Measurements from ENCODE around the gene C11orf68. TPM values are rescaled to one million over a fixed set of nuclear protein-coding genes. Genes with fewer than 3 reads are reported as not detected.

The C11orf68 gene
- total RNA-seq, 6 donors from 2014 or later, result 11.5 to 42.4 (median 24.3) TPM

- 5 to 6% methylated on average over 8 to 13 of the region's 13 CpGs for WGBS, 2 donors
- Histone ChIP-seq H3K36me3 (peaks cover 27 to 36% (median 32%) of the 10 kb centered on the region in 4 donors), H3K4me3 (peak overlapping the region; percentile 57 to 95 (median 85)), H3K27ac (peak overlapping the region; percentile 89 to 95 (median 92)), H3K9me3 (no peaks in the 10 kb centered on the region), H3K27me3 (no peaks in the 10 kb centered on the region), H3K4me1 (peaks cover 20 to 37% (median 24%) of the 10 kb centered on the region in 4 donors)
- ATAC-seq (ENCODE audit: low FRiP score in 2 of 2), result no peak
- no peak for TF ChIP-seq CTCF (IDR thresholded peaks at IDR 0.05)
- no peak for TF ChIP-seq POLR2A (IDR thresholded peaks at IDR 0.05)
- TF ChIP-seq POLR2AphosphoS5 (IDR thresholded peaks at IDR 0.05), result no peak
- TF ChIP-seq EP300 (IDR thresholded peaks at IDR 0.05), result no peak
- DNase-seq, result no peak
These were observed 43.3 kb upstream of the C11orf68 start for GRCh38 chr11:65962141-65962564.

GRCh38 chr11:65961267-65962140 lies 42.6 kb upstream of the C11orf68 start, which contains the start of gene SART1:
Gene SART1 (plus strand): TSS chr11:65961734. CDS start chr11:65961781, 47 bp downstream.
- H3K36me3 ChIP-seq, result peaks cover 20 to 29% (median 25%) of the 10 kb centered on the region in 4 donors
- peak; percentile 93 to 99 for DNase-seq
- H3K27me3 ChIP-seq, result no peaks in the 10 kb centered on the region
- TF ChIP-seq EP300 (IDR thresholded peaks at IDR 0.05) (peak in 1 of 4 donors; percentile 2), POLR2AphosphoS5 (IDR thresholded peaks at IDR 0.05) (peak; percentile 82 to 95), POLR2A (IDR thresholded peaks at IDR 0.05) (peak in 3 of 4 donors; percentile 65 to 85 (median 68)), CTCF (IDR thresholded peaks at IDR 0.05) (peak in 2 of 6 experiments; percentile 10 to 48)
- peak within 1 kb of the TSS; percentile 57 to 95 (median 85) for H3K4me3 ChIP-seq
- WGBS, 2 donors, result 0 to 1% methylated on average over 30 to 74 of the region's 97 CpGs
- peak within 1 kb of the TSS; percentile 89 to 95 (median 92) for H3K27ac ChIP-seq
- no peaks in the 10 kb centered on the region for H3K9me3 ChIP-seq
- H3K4me1 ChIP-seq, result peaks cover 20 to 37% (median 24%) of the 10 kb centered on the region in 4 donors
- ATAC-seq (ENCODE audit: low FRiP score in 2 of 2), result peak; percentile 96 to 98

GRCh38 chr11:65960824-65961266 lies 42.0 kb upstream of the C11orf68 start:
- H3K4me3 ChIP-seq, result peak overlapping the region; percentile 47 to 95 (median 85)
- ATAC-seq (ENCODE audit: low FRiP score in 2 of 2), result no peak
- H3K27me3 ChIP-seq, result no peaks in the 10 kb centered on the region
- H3K36me3 ChIP-seq, result peaks cover 14 to 23% (median 19%) of the 10 kb centered on the region in 4 donors
- no peak for DNase-seq
- no peaks in the 10 kb centered on the region for H3K9me3 ChIP-seq
- peaks cover 20 to 37% (median 24%) of the 10 kb centered on the region in 4 donors for H3K4me1 ChIP-seq
- peak overlapping the region; percentile 89 to 95 (median 92) for H3K27ac ChIP-seq
- WGBS, 2 donors, result 52 to 57% methylated on average over 16 of the region's 16 CpGs
- TF ChIP-seq EP300 (IDR thresholded peaks at IDR 0.05), result no peak
- no peak for TF ChIP-seq POLR2A (IDR thresholded peaks at IDR 0.05)
- peak in 1 of 6 experiments; percentile 1 for TF ChIP-seq CTCF (IDR thresholded peaks at IDR 0.05)

GRCh38 chr11:65958774-65959420 lies 40.0 kb upstream of the C11orf68 start:
- H3K27me3 ChIP-seq, result no peaks in the 10 kb centered on the region
- H3K36me3 ChIP-seq, result peaks cover 0 to 3% (median 1%) of the 10 kb centered on the region in 4 donors
- H3K9me3 ChIP-seq, result no peaks in the 10 kb centered on the region
- no peak for ATAC-seq (ENCODE audit: low FRiP score in 2 of 2)
- DNase-seq, result no peak
- H3K4me1 ChIP-seq, result peaks cover 19 to 29% (median 23%) of the 10 kb centered on the region in 4 donors
- H3K27ac ChIP-seq, result no peak overlapping the region
- no peak for TF ChIP-seq POLR2A (IDR thresholded peaks at IDR 0.05)
- TF ChIP-seq POLR2AphosphoS5 (IDR thresholded peaks at IDR 0.05), result no peak
- TF ChIP-seq CTCF (IDR thresholded peaks at IDR 0.05), result no peak
- no peak for TF ChIP-seq EP300 (IDR thresholded peaks at IDR 0.05)
- no peak overlapping the region for H3K4me3 ChIP-seq
- WGBS, 2 donors, result 79 to 82% methylated on average over 17 of the region's 17 CpGs

Data from upper lobe of left lung (tissue), 6 donors.